Measurements from ENCODE around the gene ANKRD63. TPM values are rescaled to one million over a fixed set of nuclear protein-coding genes. Genes with fewer than 3 reads are reported as not detected.

Gene ANKRD63
- total RNA-seq, 2 experiments from 2014 or later = not detected

- peaks cover 8% of the 10 kb centered on the region for H3K4me1 Mint-ChIP-seq
- H3K27me3 Mint-ChIP-seq = peaks cover 21% of the 10 kb centered on the region
- POLR2A ChIA-PET = no interaction called here
- no peak overlapping the region for H3K4me3 Mint-ChIP-seq
- CTCF ChIA-PET = no interaction called here
- H3K27ac Mint-ChIP-seq = no peak overlapping the region
- H3K9me3 Mint-ChIP-seq = no peaks in the 10 kb centered on the region
- DNase-seq = no peak
- H3K36me3 Mint-ChIP-seq (ENCODE audit: low read depth) = no peaks in the 10 kb centered on the region
These were observed 42.1 kb downstream of the ANKRD63 start for GRCh38 chr15:40240619-40241221.

GRCh38 chr15:40239693-40240618 lies 42.9 kb downstream of the ANKRD63 start:
- no peaks in the 10 kb centered on the region for H3K36me3 Mint-ChIP-seq (ENCODE audit: low read depth)
- POLR2A ChIA-PET = interaction anchor here (0.6 to 1.6 kb wide), 4 partner anchors 11 to 70 kb away, joined by 3 to 6 read pairs (median 3); no protein-coding TSS in a partner anchor

DNA sequence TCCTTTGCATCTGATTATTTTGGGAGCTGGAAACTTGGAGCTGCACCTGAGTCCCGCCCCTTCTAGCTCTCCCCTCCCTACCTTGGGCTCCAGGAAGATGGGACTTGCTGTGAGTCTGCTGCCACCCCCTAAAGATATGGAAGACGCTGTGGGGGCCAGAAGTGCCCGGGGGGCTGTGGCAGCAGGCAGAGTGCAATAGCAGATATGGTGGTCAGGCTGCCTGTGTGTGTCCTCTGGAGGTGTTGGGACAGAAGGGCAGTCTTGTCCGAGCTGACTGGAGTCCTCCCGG lies 43.5 kb downstream of the ANKRD63 start:
- CTCF ChIA-PET = interaction anchor here (0.7 to 2.0 kb wide), 4 partner anchors 22 to 98 kb away, joined by 3 to 10 read pairs (median 8); no protein-coding TSS in a partner anchor
- Mint-ChIP-seq H3K27ac (no peak overlapping the region), H3K4me1 (peaks cover 11% of the 10 kb centered on the region), H3K36me3 (ENCODE audit: low read depth) (no peaks in the 10 kb centered on the region), H3K9me3 (no peaks in the 10 kb centered on the region), H3K27me3 (peaks cover 21% of the 10 kb centered on the region), H3K4me3 (no peak overlapping the region)
- no peak for DNase-seq
- POLR2A ChIA-PET = interaction anchor here (0.7 to 1.6 kb wide), 4 partner anchors 11 to 15 kb away, joined by 3 to 6 read pairs (median 4); no protein-coding TSS in a partner anchor

More at GRCh38 chr15:40239693-40240618, 42.9 kb downstream of the ANKRD63 start:
- H3K27ac Mint-ChIP-seq = no peak overlapping the region
- no peak overlapping the region for H3K4me3 Mint-ChIP-seq
- no peak for DNase-seq
- H3K9me3 Mint-ChIP-seq = no peaks in the 10 kb centered on the region
- H3K27me3 Mint-ChIP-seq = peaks cover 21% of the 10 kb centered on the region
- CTCF ChIA-PET = interaction anchor here (1.8 to 2.0 kb wide), 2 partner anchors 22 to 33 kb away, joined by 7 to 10 read pairs; no protein-coding TSS in a partner anchor
- peaks cover 8% of the 10 kb centered on the region for H3K4me1 Mint-ChIP-seq

- CTCF ChIA-PET = interaction anchor here (0.7 to 2.0 kb wide), 4 partner anchors 21 to 99 kb away, joined by 3 to 10 read pairs (median 8); no protein-coding TSS in a partner anchor
These were observed 44.1 kb downstream of the ANKRD63 start, which contains the start of gene PAK6 for GRCh38 chr15:40238532-40239403. Gene PAK6 (plus strand): TSS chr15:40239063. CDS start chr15:40264786, 25,723 bp downstream.

DNA sequence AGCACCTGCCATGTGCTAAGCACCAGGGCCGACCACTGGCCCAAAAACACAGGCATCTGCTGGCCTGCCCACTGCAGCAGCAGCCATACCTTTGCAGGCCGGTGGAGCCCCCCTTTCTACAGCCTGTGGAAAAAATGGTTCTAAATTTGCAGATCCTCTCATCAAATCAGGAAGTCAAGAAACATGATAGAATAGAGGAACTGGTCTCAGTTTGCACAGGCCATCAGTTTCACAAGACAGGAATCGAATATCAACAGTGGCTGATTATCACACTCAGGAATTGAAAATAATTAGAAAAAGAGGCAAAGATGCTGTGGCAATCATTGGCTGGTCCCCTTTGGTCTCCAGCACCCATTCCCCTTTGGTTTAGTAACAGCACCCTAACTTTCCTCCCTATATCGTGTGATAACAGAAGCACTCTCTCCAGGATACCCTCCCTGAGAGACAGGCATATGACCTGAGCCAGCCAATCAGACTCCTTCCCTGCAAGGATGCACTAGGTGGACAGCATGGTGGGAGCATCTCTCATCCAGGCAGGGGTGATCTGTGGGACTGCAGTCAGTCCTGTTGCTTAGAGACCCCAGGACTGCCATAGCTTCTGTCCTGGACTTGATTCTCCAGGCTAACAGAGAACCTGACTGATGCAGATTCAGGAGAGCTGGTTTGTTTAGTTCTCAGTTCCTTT lies 47.5 kb downstream of the ANKRD63 start:
- H3K27me3 Mint-ChIP-seq = peaks cover 19% of the 10 kb centered on the region
- H3K4me1 Mint-ChIP-seq = peaks cover 7% of the 10 kb centered on the region
- H3K36me3 Mint-ChIP-seq (ENCODE audit: low read depth) = peaks cover 5% of the 10 kb centered on the region
- DNase-seq = no peak
- CTCF ChIA-PET = no interaction called here
- H3K4me3 Mint-ChIP-seq = no peak overlapping the region
- POLR2A ChIA-PET = no interaction called here
- no peaks in the 10 kb centered on the region for H3K9me3 Mint-ChIP-seq
- H3K27ac Mint-ChIP-seq = no peak overlapping the region

More at GRCh38 chr15:40238532-40239403, 44.1 kb downstream of the ANKRD63 start, which contains the start of gene PAK6:
- DNase-seq = no peak
- Mint-ChIP-seq H3K36me3 (ENCODE audit: low read depth) (no peaks in the 10 kb centered on the region), H3K9me3 (no peaks in the 10 kb centered on the region), H3K4me1 (peaks cover 11% of the 10 kb centered on the region), H3K27ac (no peak within 1 kb of the TSS), H3K27me3 (peaks cover 21% of the 10 kb centered on the region), H3K4me3 (no peak within 1 kb of the TSS)
- POLR2A ChIA-PET = interaction anchor here (0.8 to 1.6 kb wide), 4 partner anchors 8 to 16 kb away, joined by 3 to 6 read pairs (median 4); no protein-coding TSS in a partner anchor

DNA sequence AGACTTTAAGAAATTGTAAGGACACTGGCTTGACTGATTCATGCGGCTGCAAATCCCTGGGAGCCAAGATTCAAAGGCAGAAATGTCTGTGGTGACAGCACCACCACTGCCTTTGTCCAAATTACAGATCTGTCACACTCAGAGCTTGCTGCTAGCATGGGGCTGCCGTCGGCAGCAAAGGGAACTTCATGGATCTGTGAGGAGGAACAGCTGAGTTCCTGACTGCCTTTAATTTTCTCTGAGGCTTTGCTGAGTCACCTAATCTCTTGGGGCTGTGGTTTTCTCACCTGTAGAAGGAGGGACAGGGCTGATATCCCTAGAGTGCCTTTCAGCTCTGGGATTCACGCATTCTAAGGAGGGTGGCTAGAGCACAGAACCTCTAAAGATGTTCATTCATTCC lies 48.1 kb downstream of the ANKRD63 start:
- Mint-ChIP-seq H3K9me3 (no peaks in the 10 kb centered on the region), H3K27ac (no peak overlapping the region), H3K36me3 (ENCODE audit: low read depth) (peaks cover 6% of the 10 kb centered on the region), H3K4me3 (no peak overlapping the region), H3K27me3 (peaks cover 16% of the 10 kb centered on the region), H3K4me1 (peaks cover 7% of the 10 kb centered on the region)
- ChIA-PET CTCF (no interaction called here), POLR2A (no interaction called here)
- DNase-seq = no peak

DNA sequence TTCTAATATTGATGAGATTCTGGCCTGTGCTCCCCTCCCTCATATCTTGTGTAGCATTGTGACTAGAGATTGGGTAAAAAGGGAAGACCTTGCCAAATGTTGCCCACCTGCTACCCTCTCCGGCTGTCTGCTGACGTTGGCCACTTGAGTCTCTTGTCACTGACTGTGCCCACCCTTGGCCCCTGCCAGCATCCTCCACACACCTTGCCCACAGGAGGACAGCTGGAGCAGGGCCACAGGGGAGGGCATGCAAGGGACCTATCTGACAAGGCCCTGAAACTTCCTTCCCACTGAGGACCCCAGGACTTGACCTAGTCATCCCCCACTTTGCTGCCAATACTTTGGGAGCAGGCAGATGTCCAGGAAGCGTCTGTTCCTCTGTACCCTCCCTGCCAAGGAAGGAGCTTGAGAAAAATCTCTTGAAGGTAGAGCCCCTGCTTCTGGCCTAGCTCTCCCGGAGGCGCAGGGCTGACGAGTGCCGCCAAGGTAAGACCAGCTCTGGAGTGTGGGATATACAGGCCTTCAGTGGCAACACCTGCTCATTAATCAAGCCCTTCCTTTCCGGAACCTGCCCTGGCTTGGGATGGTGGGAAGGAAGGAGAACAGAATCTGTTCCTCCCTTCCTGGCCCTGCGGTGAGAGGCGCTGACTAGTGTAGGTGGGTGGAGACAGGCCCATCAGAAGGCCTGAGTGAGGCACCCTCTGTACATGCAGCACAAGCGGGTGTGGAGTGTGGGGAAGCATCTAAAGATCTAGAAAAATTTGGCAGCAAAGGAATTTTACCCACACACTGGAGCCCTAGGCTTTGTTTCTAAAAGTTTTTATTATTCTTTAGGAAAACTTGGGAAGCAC lies 48.9 kb downstream of the ANKRD63 start:
- Mint-ChIP-seq H3K27me3 (peaks cover 10% of the 10 kb centered on the region), H3K4me1 (peaks cover 7% of the 10 kb centered on the region), H3K4me3 (no peak overlapping the region), H3K36me3 (ENCODE audit: low read depth) (peaks cover 11% of the 10 kb centered on the region), H3K27ac (no peak overlapping the region), H3K9me3 (no peaks in the 10 kb centered on the region)
- DNase-seq = no peak
- CTCF ChIA-PET = no interaction called here
- POLR2A ChIA-PET = no interaction called here

- Mint-ChIP-seq H3K27me3 (peaks cover under 1% of the 10 kb centered on the region), H3K4me3 (no peak overlapping the region), H3K27ac (no peak overlapping the region), H3K36me3 (ENCODE audit: low read depth) (peaks cover 17% of the 10 kb centered on the region), H3K4me1 (peaks cover 3% of the 10 kb centered on the region), H3K9me3 (no peaks in the 10 kb centered on the region)
- POLR2A ChIA-PET = no interaction called here
- DNase-seq = no peak
- CTCF ChIA-PET = no interaction called here
These were observed 50.2 kb downstream of the ANKRD63 start for GRCh38 chr15:40232625-40233070.

Other genes starting within 250 kb of the ANKRD63 start
- gene SRP14, start 243.9 kb downstream of the ANKRD63 start, total RNA-seq = 100 to 1,000 TPM; 150 to 153 TPM
- gene BMF, start 174.2 kb downstream of the ANKRD63 start, total RNA-seq = 10 to 100 TPM; 25.7 to 30.2 TPM
- 10 to 100 TPM; 73.2 to 73.8 TPM for gene BUB1B, start 122.0 kb downstream of the ANKRD63 start, total RNA-seq
- under 1 TPM; 0.20 to 0.65 TPM for gene PAK6, start 44.0 kb downstream of the ANKRD63 start, total RNA-seq
- 100 to 1,000 TPM; 140 TPM for gene PLCB2, start 24.9 kb upstream of the ANKRD63 start, total RNA-seq
- 1 to 10 TPM; 8.7 to 8.9 TPM for gene INAFM2, start 40.6 kb upstream of the ANKRD63 start, total RNA-seq
- 1 to 10 TPM; 2.0 to 2.6 TPM for gene CCDC9B, start 57.9 kb upstream of the ANKRD63 start, total RNA-seq
- not detected for gene PHGR1, start 68.0 kb upstream of the ANKRD63 start, total RNA-seq
- gene DISP2, start 75.2 kb upstream of the ANKRD63 start, total RNA-seq = under 1 TPM; 0.03 to 0.18 TPM
- 10 to 100 TPM; 54.2 to 54.3 TPM for gene KNSTRN, start 99.7 kb upstream of the ANKRD63 start, total RNA-seq
- 10 to 100 TPM; 38.1 to 38.4 TPM for gene IVD, start 122.7 kb upstream of the ANKRD63 start, total RNA-seq
- gene BAHD1, start 157.9 kb upstream of the ANKRD63 start, total RNA-seq = 10 to 100 TPM; 26.0 to 27.0 TPM
- 10 to 100 TPM; 13.9 to 15.9 TPM for gene CHST14, start 187.9 kb upstream of the ANKRD63 start, total RNA-seq